Measurements from ENCODE around the gene MS4A12. TPM values are rescaled to one million over a fixed set of nuclear protein-coding genes. Genes with fewer than 3 reads are reported as not detected.

Gene MS4A12
- polyA plus RNA-seq, 2 donors: not detected

GRCh38 chr11:60477035-60477445 is 15.5 kb upstream of the MS4A12 start:
- Histone ChIP-seq H3K4me1 (ENCODE audit: control insufficient read depth in 2 of 2, insufficient read depth in 2 of 2, low read length in 1 of 2) (no peaks in the 10 kb centered on the region), H3K4me3 (ENCODE audit: low read depth in 1 of 2, low read length in 2 of 2) (no peak overlapping the region), H3K36me3 (ENCODE audit: control insufficient read depth in 2 of 2, insufficient read depth in 2 of 2, low read length in 1 of 2) (no peaks in the 10 kb centered on the region), H3K9me3 (ENCODE audit: control insufficient read depth in 2 of 2, insufficient read depth in 1 of 2, low read depth in 1 of 2, low read length in 1 of 2) (no peaks in the 10 kb centered on the region), H3K27me3 (ENCODE audit: control insufficient read depth in 1 of 2, insufficient read depth in 2 of 2, low read length in 2 of 2) (no peaks in the 10 kb centered on the region), H3K27ac (ENCODE audit: low read depth in 2 of 2, low read length in 1 of 2) (no peak overlapping the region)
- 64 to 67% methylated on average over 6 of the region's 6 CpGs for WGBS, 2 donors

- Histone ChIP-seq H3K36me3 (ENCODE audit: control insufficient read depth in 2 of 2, insufficient read depth in 2 of 2, low read length in 1 of 2) (no peaks in the 10 kb centered on the region), H3K4me3 (ENCODE audit: low read depth in 1 of 2, low read length in 2 of 2) (no peak overlapping the region), H3K27me3 (ENCODE audit: control insufficient read depth in 1 of 2, insufficient read depth in 2 of 2, low read length in 2 of 2) (no peaks in the 10 kb centered on the region), H3K27ac (ENCODE audit: low read depth in 2 of 2, low read length in 1 of 2) (no peak overlapping the region), H3K4me1 (ENCODE audit: control insufficient read depth in 2 of 2, insufficient read depth in 2 of 2, low read length in 1 of 2) (no peaks in the 10 kb centered on the region), H3K9me3 (ENCODE audit: control insufficient read depth in 2 of 2, insufficient read depth in 1 of 2, low read depth in 1 of 2, low read length in 1 of 2) (no peaks in the 10 kb centered on the region)
- 47 to 62% methylated on average over 2 of the region's 2 CpGs for WGBS, 2 donors
Observed at GRCh38 chr11:60482361-60482760, 10.2 kb upstream of the MS4A12 start.

GRCh38 chr11:60485987-60486386 is 6.6 kb upstream of the MS4A12 start:
- 65 to 76% methylated on average over 5 of the region's 5 CpGs for WGBS, 2 donors
- H3K4me3 ChIP-seq (ENCODE audit: low read depth in 1 of 2, low read length in 2 of 2): no peak overlapping the region
- no peak overlapping the region for H3K27ac ChIP-seq (ENCODE audit: low read depth in 2 of 2, low read length in 1 of 2)

GRCh38 chr11:60493454-60493853 is 876 bp downstream of the MS4A12 start:
- 79 to 84% methylated on average over 2 of the region's 2 CpGs for WGBS, 2 donors

More at GRCh38 chr11:60485987-60486386, 6.6 kb upstream of the MS4A12 start:
- Histone ChIP-seq H3K27me3 (ENCODE audit: control insufficient read depth in 1 of 2, insufficient read depth in 2 of 2, low read length in 2 of 2) (no peaks in the 10 kb centered on the region), H3K4me1 (ENCODE audit: control insufficient read depth in 2 of 2, insufficient read depth in 2 of 2, low read length in 1 of 2) (no peaks in the 10 kb centered on the region), H3K9me3 (ENCODE audit: control insufficient read depth in 2 of 2, insufficient read depth in 1 of 2, low read depth in 1 of 2, low read length in 1 of 2) (no peaks in the 10 kb centered on the region), H3K36me3 (ENCODE audit: control insufficient read depth in 2 of 2, insufficient read depth in 2 of 2, low read length in 1 of 2) (no peaks in the 10 kb centered on the region)

GRCh38 chr11:60498399-60498798 is 5.8 kb downstream of the MS4A12 start:
- 56 to 74% methylated on average over 2 of the region's 2 CpGs for WGBS, 2 donors
- Histone ChIP-seq H3K4me1 (ENCODE audit: control insufficient read depth in 2 of 2, insufficient read depth in 2 of 2, low read length in 1 of 2) (no peaks in the 10 kb centered on the region), H3K27me3 (ENCODE audit: control insufficient read depth in 1 of 2, insufficient read depth in 2 of 2, low read length in 2 of 2) (no peaks in the 10 kb centered on the region), H3K4me3 (ENCODE audit: low read depth in 1 of 2, low read length in 2 of 2) (no peak overlapping the region), H3K36me3 (ENCODE audit: control insufficient read depth in 2 of 2, insufficient read depth in 2 of 2, low read length in 1 of 2) (no peaks in the 10 kb centered on the region), H3K27ac (ENCODE audit: low read depth in 2 of 2, low read length in 1 of 2) (no peak overlapping the region), H3K9me3 (ENCODE audit: control insufficient read depth in 2 of 2, insufficient read depth in 1 of 2, low read depth in 1 of 2, low read length in 1 of 2) (no peaks in the 10 kb centered on the region)

More at GRCh38 chr11:60493454-60493853, 876 bp downstream of the MS4A12 start:
- Histone ChIP-seq H3K27me3 (ENCODE audit: control insufficient read depth in 1 of 2, insufficient read depth in 2 of 2, low read length in 2 of 2) (no peaks in the 10 kb centered on the region), H3K4me1 (ENCODE audit: control insufficient read depth in 2 of 2, insufficient read depth in 2 of 2, low read length in 1 of 2) (no peaks in the 10 kb centered on the region), H3K36me3 (ENCODE audit: control insufficient read depth in 2 of 2, insufficient read depth in 2 of 2, low read length in 1 of 2) (no peaks in the 10 kb centered on the region), H3K4me3 (ENCODE audit: low read depth in 1 of 2, low read length in 2 of 2) (no peak overlapping the region), H3K9me3 (ENCODE audit: control insufficient read depth in 2 of 2, insufficient read depth in 1 of 2, low read depth in 1 of 2, low read length in 1 of 2) (no peaks in the 10 kb centered on the region), H3K27ac (ENCODE audit: low read depth in 2 of 2, low read length in 1 of 2) (no peak overlapping the region)

- Histone ChIP-seq H3K9me3 (ENCODE audit: control insufficient read depth in 2 of 2, insufficient read depth in 1 of 2, low read depth in 1 of 2, low read length in 1 of 2) (no peaks in the 10 kb centered on the region), H3K27me3 (ENCODE audit: control insufficient read depth in 1 of 2, insufficient read depth in 2 of 2, low read length in 2 of 2) (no peaks in the 10 kb centered on the region), H3K4me1 (ENCODE audit: control insufficient read depth in 2 of 2, insufficient read depth in 2 of 2, low read length in 1 of 2) (no peaks in the 10 kb centered on the region), H3K4me3 (ENCODE audit: low read depth in 1 of 2, low read length in 2 of 2) (no peak overlapping the region), H3K36me3 (ENCODE audit: control insufficient read depth in 2 of 2, insufficient read depth in 2 of 2, low read length in 1 of 2) (no peaks in the 10 kb centered on the region), H3K27ac (ENCODE audit: low read depth in 2 of 2, low read length in 1 of 2) (no peak overlapping the region)
- WGBS, 2 donors: 48 to 57% methylated on average over 4 of the region's 4 CpGs
Observed at GRCh38 chr11:60498853-60499252, 6.3 kb downstream of the MS4A12 start.

- WGBS, 2 donors: 62 to 65% methylated on average over 3 of the region's 3 CpGs
- no peaks in the 10 kb centered on the region for H3K27me3 ChIP-seq (ENCODE audit: control insufficient read depth in 1 of 2, insufficient read depth in 2 of 2, low read length in 2 of 2)
- H3K36me3 ChIP-seq (ENCODE audit: control insufficient read depth in 2 of 2, insufficient read depth in 2 of 2, low read length in 1 of 2): no peaks in the 10 kb centered on the region
- no peaks in the 10 kb centered on the region for H3K9me3 ChIP-seq (ENCODE audit: control insufficient read depth in 2 of 2, insufficient read depth in 1 of 2, low read depth in 1 of 2, low read length in 1 of 2)
- H3K27ac ChIP-seq (ENCODE audit: low read depth in 2 of 2, low read length in 1 of 2): no peak overlapping the region
- H3K4me3 ChIP-seq (ENCODE audit: low read depth in 1 of 2, low read length in 2 of 2): no peak overlapping the region
- H3K4me1 ChIP-seq (ENCODE audit: control insufficient read depth in 2 of 2, insufficient read depth in 2 of 2, low read length in 1 of 2): no peaks in the 10 kb centered on the region
Observed at GRCh38 chr11:60500276-60500910, 7.8 kb downstream of the MS4A12 start.

- Histone ChIP-seq H3K4me3 (ENCODE audit: low read depth in 1 of 2, low read length in 2 of 2) (no peak overlapping the region), H3K27me3 (ENCODE audit: control insufficient read depth in 1 of 2, insufficient read depth in 2 of 2, low read length in 2 of 2) (no peaks in the 10 kb centered on the region), H3K27ac (ENCODE audit: low read depth in 2 of 2, low read length in 1 of 2) (no peak overlapping the region), H3K4me1 (ENCODE audit: control insufficient read depth in 2 of 2, insufficient read depth in 2 of 2, low read length in 1 of 2) (no peaks in the 10 kb centered on the region), H3K9me3 (ENCODE audit: control insufficient read depth in 2 of 2, insufficient read depth in 1 of 2, low read depth in 1 of 2, low read length in 1 of 2) (no peaks in the 10 kb centered on the region), H3K36me3 (ENCODE audit: control insufficient read depth in 2 of 2, insufficient read depth in 2 of 2, low read length in 1 of 2) (no peaks in the 10 kb centered on the region)
- WGBS, 2 donors: 54 to 66% methylated on average over 3 of the region's 3 CpGs
Observed at GRCh38 chr11:60502221-60502775, 9.7 kb downstream of the MS4A12 start.

GRCh38 chr11:60504219-60504905 is 11.8 kb downstream of the MS4A12 start:
- no peaks in the 10 kb centered on the region for H3K36me3 ChIP-seq (ENCODE audit: control insufficient read depth in 2 of 2, insufficient read depth in 2 of 2, low read length in 1 of 2)
- no peak overlapping the region for H3K4me3 ChIP-seq (ENCODE audit: low read depth in 1 of 2, low read length in 2 of 2)
- H3K4me1 ChIP-seq (ENCODE audit: control insufficient read depth in 2 of 2, insufficient read depth in 2 of 2, low read length in 1 of 2): no peaks in the 10 kb centered on the region
- WGBS, 2 donors: 64 to 72% methylated on average over 3 of the region's 3 CpGs
- H3K27me3 ChIP-seq (ENCODE audit: control insufficient read depth in 1 of 2, insufficient read depth in 2 of 2, low read length in 2 of 2): no peaks in the 10 kb centered on the region
- H3K27ac ChIP-seq (ENCODE audit: low read depth in 2 of 2, low read length in 1 of 2): no peak overlapping the region
- H3K9me3 ChIP-seq (ENCODE audit: control insufficient read depth in 2 of 2, insufficient read depth in 1 of 2, low read depth in 1 of 2, low read length in 1 of 2): no peaks in the 10 kb centered on the region

All from esophagus (tissue), 2 donors.